LNCAP (cell line): Measurements from ENCODE around the gene RNLS.

Experiments
- CTCF ChIP-seq: fragments of 450-650 bp; IDR thresholded peaks from 2 replicates; pipeline ENCODE4 v1.5.1; 2017; ENCODE audit warnings: mild to moderate bottlenecking

Gene RNLS

GRCh38 chr10:88249450-88249849, 333.7 kb downstream of the RNLS start:
- no peak for TF ChIP-seq CTCF

DNA sequence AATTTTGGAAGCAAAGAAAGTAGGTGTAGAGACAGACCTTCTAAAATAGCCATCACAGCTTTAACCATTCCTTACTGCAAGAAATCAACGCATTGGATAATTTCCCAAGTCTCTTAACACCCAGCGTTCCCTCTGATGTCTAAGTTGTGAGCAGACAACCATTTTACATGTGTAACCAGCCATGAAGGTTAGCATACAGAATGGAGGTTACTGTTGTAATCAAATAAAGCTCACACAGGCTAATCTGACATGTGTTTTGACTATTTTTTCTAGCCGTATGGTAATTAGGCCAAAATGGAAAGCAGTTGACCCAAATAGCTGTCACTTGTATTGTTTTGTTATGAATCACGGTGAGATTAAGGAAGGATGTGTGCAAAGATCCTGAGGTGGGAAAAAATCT, 336.4 kb downstream of the RNLS start:
- TF ChIP-seq CTCF = no peak

DNA sequence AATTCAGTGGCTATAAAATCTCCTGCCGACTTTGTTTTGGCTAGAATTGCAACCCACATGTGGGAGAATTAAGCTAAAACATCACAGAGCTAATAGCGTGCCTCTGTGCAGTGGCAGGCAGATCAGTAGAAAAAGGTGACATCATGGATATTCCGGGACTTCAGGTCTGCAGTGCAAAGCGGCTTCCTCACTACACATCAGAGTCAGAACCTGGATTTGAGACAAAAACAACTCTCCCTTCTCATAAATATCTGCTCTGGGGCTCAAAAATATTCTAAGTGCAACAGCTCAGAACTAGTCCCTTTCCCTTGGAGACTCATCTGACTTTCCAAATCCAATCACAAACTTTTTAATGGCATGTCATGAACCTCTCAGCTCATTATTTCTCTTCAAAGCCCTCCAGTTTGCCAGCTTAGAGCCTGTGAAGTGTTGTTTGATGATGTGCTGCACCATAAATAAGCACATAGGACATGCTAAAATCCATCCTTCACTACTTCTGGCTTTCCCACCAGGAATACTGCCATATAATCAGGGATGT, 337.1 kb downstream of the RNLS start:
- TF ChIP-seq CTCF = no peak

DNA sequence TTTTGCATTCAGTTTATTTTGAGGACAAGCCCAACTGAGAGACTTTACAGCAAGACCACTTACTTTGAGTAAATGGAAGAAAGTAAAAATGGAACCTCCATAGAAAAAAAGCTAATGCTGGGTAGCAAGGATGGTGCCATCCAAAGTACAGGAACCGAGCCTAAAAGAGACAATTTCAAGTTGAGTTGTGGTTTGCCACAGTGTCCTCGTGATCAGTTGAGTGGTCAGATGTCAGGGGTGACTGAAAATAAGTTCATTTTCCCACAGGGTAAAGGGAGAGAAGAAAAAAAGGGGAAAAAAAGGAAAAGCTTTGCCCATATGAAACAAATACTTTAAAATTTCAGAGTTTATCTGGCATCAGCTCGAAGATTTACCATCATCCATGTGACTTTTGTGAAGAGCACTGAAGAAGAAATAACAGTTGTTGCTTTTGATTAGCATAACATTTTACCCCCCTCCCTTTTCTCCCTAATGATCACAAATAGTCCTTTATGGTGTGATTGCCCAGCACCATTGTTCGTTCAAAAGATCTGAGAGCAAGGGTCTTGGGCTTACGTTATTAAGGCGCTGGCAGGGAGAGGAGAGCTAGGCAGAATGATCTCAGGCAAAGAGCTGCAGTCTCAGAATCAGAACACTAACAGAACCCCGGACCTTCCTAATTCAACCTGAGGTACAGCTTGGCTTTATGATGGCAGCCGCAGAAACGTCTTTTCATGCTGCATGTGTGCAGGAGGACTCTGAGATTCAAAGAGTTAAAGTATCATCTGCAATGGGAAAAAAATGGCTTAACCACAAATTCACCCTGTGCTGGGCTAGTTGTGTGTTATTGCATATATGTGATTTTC, 338.1 kb downstream of the RNLS start:
- TF ChIP-seq CTCF = no peak

DNA sequence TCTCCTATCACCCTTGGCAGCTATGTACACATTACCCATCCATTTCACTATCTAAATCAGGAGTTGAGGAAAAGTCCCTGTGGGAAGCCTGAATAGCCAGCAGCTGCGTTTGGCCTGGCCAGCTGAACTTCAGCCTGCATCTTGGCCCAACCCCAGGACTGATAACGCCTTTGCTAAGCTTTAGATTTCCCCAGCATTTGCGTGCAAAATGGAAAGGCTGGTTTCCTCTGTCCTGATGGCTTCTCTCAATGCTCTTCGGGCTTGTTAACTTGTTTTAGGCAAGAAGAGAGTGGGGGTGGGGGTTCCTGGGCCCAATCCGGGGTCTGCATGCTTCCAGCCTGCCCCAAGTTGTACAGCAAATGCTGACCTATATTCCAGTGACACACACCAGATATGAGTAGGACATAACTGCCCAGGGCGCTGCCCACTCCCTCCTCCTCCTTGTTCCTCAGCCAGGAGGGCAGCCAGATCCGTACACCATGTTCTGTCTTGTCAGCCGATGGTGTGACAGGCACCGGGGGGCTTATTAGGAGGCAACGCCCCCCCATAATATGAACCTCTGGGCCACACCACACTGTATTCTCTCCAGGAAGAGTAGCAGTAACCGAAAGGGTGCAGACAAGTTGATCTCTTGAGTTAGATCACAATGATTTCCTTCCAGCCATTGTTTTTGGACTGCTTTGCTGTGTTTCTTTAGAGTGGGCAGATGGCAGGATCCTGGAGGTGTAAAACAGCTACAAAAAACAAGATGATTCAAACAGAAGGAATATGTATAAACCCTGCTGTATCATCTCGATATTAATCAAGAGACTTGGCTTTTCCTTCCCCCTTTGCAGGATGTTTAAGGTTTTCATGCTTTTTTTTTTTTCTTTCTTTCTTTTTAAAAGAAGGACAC, 339.0 kb downstream of the RNLS start:
- TF ChIP-seq CTCF = no peak

- no peak for TF ChIP-seq CTCF
Observed at GRCh38 chr10:88243202-88243744, 339.8 kb downstream of the RNLS start.

GRCh38 chr10:88241501-88241900, 341.6 kb downstream of the RNLS start:
- no peak for TF ChIP-seq CTCF
